C4-2B (cell line): ENCODE data around the gene GALK2.

ENCODE experiments used
- ZFX ChIP-seq: fragments of 450-650 bp; IDR thresholded peaks from 2 replicates; pipeline ENCODE4 v1.6.1; 2017
- TF ChIP-seq, protein P1 (sequence below): fragments of 450-650 bp; conservative IDR thresholded peaks from 2 replicates; pipeline ENCODE4 v1.5.1; 2017; ENCODE audit warnings: mild to moderate bottlenecking

DNA sequence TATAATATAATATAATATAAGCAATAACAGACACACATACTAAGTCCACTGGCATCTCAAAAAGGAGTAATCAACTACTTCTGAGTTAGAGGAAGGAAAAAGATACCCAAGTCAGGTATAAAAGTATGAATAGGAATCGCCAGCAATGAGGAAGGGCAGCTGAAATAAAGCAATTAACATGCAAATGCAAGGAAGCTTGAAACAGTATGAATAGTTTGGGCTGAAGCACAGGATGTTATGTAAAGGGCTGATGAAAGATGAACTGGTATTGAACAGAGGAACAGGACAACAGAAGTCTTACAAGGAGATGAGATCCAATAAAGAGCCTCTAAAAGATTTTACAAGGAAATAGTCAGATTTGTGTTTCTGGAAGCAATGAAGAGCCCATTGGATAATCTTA, 21.7 kb upstream of the GALK2 start:
- TF ChIP-seq, protein P1, sequence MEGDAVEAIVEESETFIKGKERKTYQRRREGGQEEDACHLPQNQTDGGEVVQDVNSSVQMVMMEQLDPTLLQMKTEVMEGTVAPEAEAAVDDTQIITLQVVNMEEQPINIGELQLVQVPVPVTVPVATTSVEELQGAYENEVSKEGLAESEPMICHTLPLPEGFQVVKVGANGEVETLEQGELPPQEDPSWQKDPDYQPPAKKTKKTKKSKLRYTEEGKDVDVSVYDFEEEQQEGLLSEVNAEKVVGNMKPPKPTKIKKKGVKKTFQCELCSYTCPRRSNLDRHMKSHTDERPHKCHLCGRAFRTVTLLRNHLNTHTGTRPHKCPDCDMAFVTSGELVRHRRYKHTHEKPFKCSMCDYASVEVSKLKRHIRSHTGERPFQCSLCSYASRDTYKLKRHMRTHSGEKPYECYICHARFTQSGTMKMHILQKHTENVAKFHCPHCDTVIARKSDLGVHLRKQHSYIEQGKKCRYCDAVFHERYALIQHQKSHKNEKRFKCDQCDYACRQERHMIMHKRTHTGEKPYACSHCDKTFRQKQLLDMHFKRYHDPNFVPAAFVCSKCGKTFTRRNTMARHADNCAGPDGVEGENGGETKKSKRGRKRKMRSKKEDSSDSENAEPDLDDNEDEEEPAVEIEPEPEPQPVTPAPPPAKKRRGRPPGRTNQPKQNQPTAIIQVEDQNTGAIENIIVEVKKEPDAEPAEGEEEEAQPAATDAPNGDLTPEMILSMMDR, result no peak
- no peak for TF ChIP-seq ZFX
